ENCODE measurements around the gene SCG2. TPM values are rescaled to one million over a fixed set of nuclear protein-coding genes. Genes with fewer than 3 reads are reported as not detected.
A peak's percentile ranks its signal among the peaks of the same experiment; 100 is the strongest.

Gene SCG2
- total RNA-seq, 2 donors from 2014 or later = 0.12 to 1.8 TPM

- no peaks in the 10 kb centered on the region for H3K36me3 ChIP-seq
- H3K27me3 ChIP-seq = no peaks in the 10 kb centered on the region
- no peak overlapping the region for H3K4me3 ChIP-seq
- no peaks in the 10 kb centered on the region for H3K9me3 ChIP-seq
- no peak for TF ChIP-seq CTCF (IDR thresholded peaks at IDR 0.05)
- no peak overlapping the region for H3K27ac ChIP-seq
- peaks cover 0 to 11% of the 10 kb centered on the region in 2 donors for H3K4me1 ChIP-seq
- no peak for DNase-seq (ENCODE audit: low spot score)
Measured at GRCh38 chr2:223585666-223586065, 16.5 kb downstream of the SCG2 start.

GRCh38 chr2:223582001-223582400 is 20.2 kb downstream of the SCG2 start:
- H3K36me3 ChIP-seq = no peaks in the 10 kb centered on the region
- no peak overlapping the region for H3K27ac ChIP-seq
- no peak overlapping the region for H3K4me3 ChIP-seq
- no peaks in the 10 kb centered on the region for H3K9me3 ChIP-seq
- no peak for TF ChIP-seq CTCF (IDR thresholded peaks at IDR 0.05)
- peaks cover 0 to 11% of the 10 kb centered on the region in 2 donors for H3K4me1 ChIP-seq
- DNase-seq (ENCODE audit: low spot score) = no peak
- no peaks in the 10 kb centered on the region for H3K27me3 ChIP-seq

- no peaks in the 10 kb centered on the region for H3K27me3 ChIP-seq
- peaks cover 0 to 9% of the 10 kb centered on the region in 2 donors for H3K4me1 ChIP-seq
- no peak overlapping the region for H3K27ac ChIP-seq
- TF ChIP-seq CTCF (IDR thresholded peaks at IDR 0.05) = no peak
- DNase-seq (ENCODE audit: low spot score) = no peak
- H3K4me3 ChIP-seq = peak overlapping the region in 1 of 2 donors; percentile 4
- H3K36me3 ChIP-seq = no peaks in the 10 kb centered on the region
- H3K9me3 ChIP-seq = no peaks in the 10 kb centered on the region
Measured at GRCh38 chr2:223580951-223581350, 21.2 kb downstream of the SCG2 start.

- no peak for TF ChIP-seq CTCF (IDR thresholded peaks at IDR 0.05)
- no peaks in the 10 kb centered on the region for H3K9me3 ChIP-seq
- no peaks in the 10 kb centered on the region for H3K36me3 ChIP-seq
- H3K27ac ChIP-seq = no peak overlapping the region
- no peaks in the 10 kb centered on the region for H3K27me3 ChIP-seq
- no peak for DNase-seq (ENCODE audit: low spot score)
- H3K4me3 ChIP-seq = no peak overlapping the region
- peaks cover 0 to 5% of the 10 kb centered on the region in 2 donors for H3K4me1 ChIP-seq
Measured at GRCh38 chr2:223578846-223579245, 23.3 kb downstream of the SCG2 start.

- TF ChIP-seq CTCF (IDR thresholded peaks at IDR 0.05) = no peak
- H3K4me3 ChIP-seq = no peak overlapping the region
- no peaks in the 10 kb centered on the region for H3K9me3 ChIP-seq
- DNase-seq (ENCODE audit: low spot score) = peak; percentile 59
- no peaks in the 10 kb centered on the region for H3K27me3 ChIP-seq
- peaks cover 0 to 5% of the 10 kb centered on the region in 2 donors for H3K4me1 ChIP-seq
- H3K27ac ChIP-seq = peak overlapping the region in 1 of 2 donors; percentile 58
- no peaks in the 10 kb centered on the region for H3K36me3 ChIP-seq
Measured at GRCh38 chr2:223576873-223577272, 25.3 kb downstream of the SCG2 start.

- no peak overlapping the region for H3K4me3 ChIP-seq
- H3K36me3 ChIP-seq = no peaks in the 10 kb centered on the region
- no peaks in the 10 kb centered on the region for H3K27me3 ChIP-seq
- DNase-seq (ENCODE audit: low spot score) = no peak
- TF ChIP-seq CTCF (IDR thresholded peaks at IDR 0.05) = no peak
- H3K9me3 ChIP-seq = no peaks in the 10 kb centered on the region
- no peaks in the 10 kb centered on the region for H3K4me1 ChIP-seq
- H3K27ac ChIP-seq = no peak overlapping the region
Measured at GRCh38 chr2:223570784-223571183, 31.4 kb downstream of the SCG2 start.
